Thoracic aorta (tissue), 2 donors: ENCODE results near the gene RAD21L1. TPM values are rescaled to one million over a fixed set of nuclear protein-coding genes. Genes with fewer than 3 reads are reported as not detected.
A peak's percentile ranks its signal among the peaks of the same experiment; 100 is the strongest.

Source experiments
- ATAC-seq: fragments of 150-250 bp; one replicate; pipeline ENCODE4 v1.8.0; 2017; ENCODE audit warnings: low read depth; ENCODE audit not compliant: insufficient number of reproducible peaks, low FRiP score
- DNase-seq: peaks from one replicate; pipeline ENCODE4 v3.0.0-alpha.2; 2020; ENCODE audit warnings: low spot score
- H3K27ac ChIP-seq, 2 donors: fragments of 200-600 bp; sonication (generic); 1 replicate in 1 of 2; 2 replicates in 1 of 2; pipeline ENCODE4 v1.5.1; 2016; ENCODE audit warnings: mild to moderate bottlenecking in 2 of 2, moderate library complexity in 2 of 2
- H3K27me3 ChIP-seq: fragments of 200-600 bp; sonication (generic); replicated peaks from 2 replicates; pipeline ENCODE4 v1.6.0; 2016; ENCODE audit warnings: mild to moderate bottlenecking; ENCODE audit not compliant: insufficient read depth
- H3K36me3 ChIP-seq: fragments of 200-600 bp; sonication (generic); one replicate; pipeline ENCODE4 v1.5.1; 2016
- H3K4me1 ChIP-seq, 2 donors: fragments of 200-600 bp; sonication (generic); 1 replicate in 1 of 2; 2 replicates in 1 of 2; pipeline versions ENCODE4 v1.5.1 to v1.6.0; 2016; ENCODE audit warnings: low read depth in 2 of 2, mild to moderate bottlenecking in 1 of 2; ENCODE audit not compliant: control insufficient read depth in 1 of 2
- H3K4me3 ChIP-seq: fragments of 200-600 bp; sonication (generic); 2 replicates; pipeline ENCODE4 v1.5.1; 2016; ENCODE audit warnings: mild to moderate bottlenecking
- H3K9me3 ChIP-seq: fragments of 200-600 bp; sonication (generic); 2 replicates; pipeline ENCODE4 v1.5.1; 2016
- total RNA-seq, 2 donors: library from RNA; depleted of rRNA; stranded (reverse); fragments of >200 nt; gene quantifications; one replicate each; pipeline versions ENCODE4 v1.1.0 to v1.2.3, GENCODE V29; 2016
- TF ChIP-seq, protein P1 (sequence below): fragments of 200-600 bp; sonication (generic); IDR thresholded peaks from one replicate; pipeline ENCODE4 v1.5.1; 2019; ENCODE audit warnings: antibody characterized with exemption

The RAD21L1 gene
- total RNA-seq, 2 donors from 2014 or later, result not detected

GRCh38 chr20:1266167-1266973 is 40.5 kb downstream of the RAD21L1 start, which contains the start of gene SNPH:
Gene SNPH, plus strand, starts transcription at chr20:1266294. Its CDS starts 29,946 bp downstream, at chr20:1296240.
- DNase-seq, result no peak
- ATAC-seq, result peak; percentile 31
- no peaks in the 10 kb centered on the region for H3K27me3 ChIP-seq

DNA sequence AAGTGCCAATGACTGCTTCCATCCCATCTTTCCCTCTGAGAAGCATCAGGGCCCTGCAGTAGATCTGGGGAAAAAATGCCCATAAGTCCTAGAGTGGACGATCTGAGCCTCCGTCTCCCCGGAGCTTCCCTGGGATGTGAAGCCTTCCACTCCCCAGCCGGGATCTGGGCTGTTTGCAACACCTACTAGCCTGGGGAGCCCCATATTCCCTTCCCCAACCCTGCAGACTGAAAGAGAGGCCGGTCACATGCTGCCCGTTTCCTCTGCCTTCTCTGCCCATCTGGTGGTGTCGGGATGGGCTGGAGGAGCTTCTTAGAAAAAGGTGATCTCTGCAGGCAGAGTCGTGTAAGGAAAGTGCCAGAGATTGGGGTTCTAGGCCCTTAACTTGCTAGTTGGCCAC is 41.3 kb downstream of the RAD21L1 start:
- TF ChIP-seq, protein P1, sequence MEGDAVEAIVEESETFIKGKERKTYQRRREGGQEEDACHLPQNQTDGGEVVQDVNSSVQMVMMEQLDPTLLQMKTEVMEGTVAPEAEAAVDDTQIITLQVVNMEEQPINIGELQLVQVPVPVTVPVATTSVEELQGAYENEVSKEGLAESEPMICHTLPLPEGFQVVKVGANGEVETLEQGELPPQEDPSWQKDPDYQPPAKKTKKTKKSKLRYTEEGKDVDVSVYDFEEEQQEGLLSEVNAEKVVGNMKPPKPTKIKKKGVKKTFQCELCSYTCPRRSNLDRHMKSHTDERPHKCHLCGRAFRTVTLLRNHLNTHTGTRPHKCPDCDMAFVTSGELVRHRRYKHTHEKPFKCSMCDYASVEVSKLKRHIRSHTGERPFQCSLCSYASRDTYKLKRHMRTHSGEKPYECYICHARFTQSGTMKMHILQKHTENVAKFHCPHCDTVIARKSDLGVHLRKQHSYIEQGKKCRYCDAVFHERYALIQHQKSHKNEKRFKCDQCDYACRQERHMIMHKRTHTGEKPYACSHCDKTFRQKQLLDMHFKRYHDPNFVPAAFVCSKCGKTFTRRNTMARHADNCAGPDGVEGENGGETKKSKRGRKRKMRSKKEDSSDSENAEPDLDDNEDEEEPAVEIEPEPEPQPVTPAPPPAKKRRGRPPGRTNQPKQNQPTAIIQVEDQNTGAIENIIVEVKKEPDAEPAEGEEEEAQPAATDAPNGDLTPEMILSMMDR, result no peak
- H3K4me3 ChIP-seq, result peak overlapping the region; percentile 82
- no peak for ATAC-seq
- no peaks in the 10 kb centered on the region for H3K36me3 ChIP-seq
- no peaks in the 10 kb centered on the region for H3K27me3 ChIP-seq
- peaks cover 3 to 12% of the 10 kb centered on the region in 2 donors for H3K4me1 ChIP-seq
- no peak overlapping the region for H3K27ac ChIP-seq
- H3K9me3 ChIP-seq, result no peaks in the 10 kb centered on the region
- no peak for DNase-seq

More at GRCh38 chr20:1266167-1266973, 40.5 kb downstream of the RAD21L1 start, which contains the start of gene SNPH:
- no peaks in the 10 kb centered on the region for H3K36me3 ChIP-seq
- H3K27ac ChIP-seq, result peak within 1 kb of the TSS; percentile 7 to 20
- H3K4me1 ChIP-seq, result peaks cover 3 to 12% of the 10 kb centered on the region in 2 donors
- H3K4me3 ChIP-seq, result peak within 1 kb of the TSS; percentile 82
- H3K9me3 ChIP-seq, result no peaks in the 10 kb centered on the region
- TF ChIP-seq, protein P1, result no peak

DNA sequence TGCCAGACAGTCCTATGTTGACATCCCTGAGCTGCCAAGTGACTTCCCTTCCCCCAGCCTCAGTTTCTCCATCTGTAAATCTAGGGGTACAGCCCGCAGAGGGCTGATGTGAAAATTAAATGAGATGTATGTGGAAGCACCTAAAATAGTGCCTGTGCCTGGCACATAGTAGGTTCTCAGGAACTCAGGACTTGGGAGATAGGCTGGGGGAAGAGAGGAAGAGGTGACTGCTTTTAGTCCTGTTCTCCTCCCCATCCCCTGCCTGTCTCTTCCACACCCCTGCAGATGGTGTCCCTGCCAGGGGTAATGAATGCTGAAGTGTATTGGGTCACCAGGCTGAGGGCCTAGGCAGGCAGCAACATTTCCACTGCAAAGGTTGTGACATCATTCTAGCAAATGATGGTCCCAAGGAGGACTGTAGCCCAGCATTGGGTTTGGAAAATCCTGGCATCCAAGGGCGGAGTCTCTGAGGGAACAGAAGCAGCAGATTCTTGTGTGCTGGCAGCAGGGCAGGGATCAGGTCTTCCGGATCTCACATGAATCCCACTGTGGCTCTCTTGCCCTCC is 42.0 kb downstream of the RAD21L1 start:
- Histone ChIP-seq H3K27me3 (no peaks in the 10 kb centered on the region), H3K4me3 (no peak overlapping the region), H3K9me3 (no peaks in the 10 kb centered on the region), H3K36me3 (no peaks in the 10 kb centered on the region), H3K4me1 (peaks cover 3 to 12% of the 10 kb centered on the region in 2 donors), H3K27ac (no peak overlapping the region)
- DNase-seq (no peak), ATAC-seq (no peak)
- TF ChIP-seq, protein P1, result no peak

DNA sequence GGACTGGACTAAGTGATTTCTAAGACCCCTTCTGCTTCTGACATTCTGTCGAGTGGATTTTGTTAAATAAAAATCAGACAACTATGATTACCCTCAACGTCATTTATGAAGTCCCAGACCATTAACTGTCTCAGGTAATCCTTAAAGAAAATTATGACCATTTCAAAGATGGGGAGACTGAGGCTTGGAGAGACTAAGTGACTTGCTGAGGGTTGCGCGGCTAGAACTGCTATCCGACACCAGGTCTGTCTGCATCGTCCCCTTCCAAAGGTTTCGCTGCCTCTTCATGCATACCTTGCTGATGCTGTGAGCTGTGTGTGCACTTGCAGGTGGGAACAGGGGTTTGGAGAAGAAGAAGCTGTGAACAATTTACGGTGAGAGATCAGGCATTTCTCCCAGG is 43.4 kb downstream of the RAD21L1 start:
- TF ChIP-seq, protein P1, result no peak
- no peak overlapping the region for H3K27ac ChIP-seq

DNA sequence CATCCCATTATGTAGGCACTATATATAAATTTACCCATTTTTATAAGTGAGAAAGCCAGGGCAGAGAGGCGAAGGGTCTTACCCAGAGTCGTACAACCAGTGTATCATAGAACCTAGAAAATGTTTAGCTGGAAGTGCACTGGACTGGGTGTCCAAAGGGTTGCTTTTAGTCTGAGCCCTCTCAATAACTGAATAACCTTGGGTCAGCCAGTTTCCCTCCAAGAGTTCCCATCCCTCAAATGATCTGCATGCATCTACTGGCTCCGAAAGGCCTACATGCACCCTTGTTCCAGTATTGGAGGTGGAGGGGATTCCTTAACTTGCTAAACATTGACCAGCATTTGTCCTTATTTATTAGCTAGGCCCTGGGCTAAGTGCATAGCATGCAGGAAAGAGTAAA is 44.0 kb downstream of the RAD21L1 start:
- Histone ChIP-seq H3K4me1 (peaks cover 3 to 12% of the 10 kb centered on the region in 2 donors), H3K27ac (no peak overlapping the region), H3K36me3 (no peaks in the 10 kb centered on the region), H3K9me3 (no peaks in the 10 kb centered on the region), H3K4me3 (no peak overlapping the region), H3K27me3 (no peaks in the 10 kb centered on the region)
- TF ChIP-seq, protein P1, result no peak
- DNase-seq (no peak), ATAC-seq (no peak)

More for the DNA sequence above, 43.4 kb downstream of the RAD21L1 start:
- DNase-seq (no peak), ATAC-seq (no peak)
- Histone ChIP-seq H3K4me3 (no peak overlapping the region), H3K27me3 (no peaks in the 10 kb centered on the region), H3K4me1 (peaks cover 3 to 12% of the 10 kb centered on the region in 2 donors), H3K36me3 (no peaks in the 10 kb centered on the region), H3K9me3 (no peaks in the 10 kb centered on the region)
